ENCODE results near the gene STAT6. TPM values are rescaled to one million over a fixed set of nuclear protein-coding genes. Genes with fewer than 3 reads are reported as not detected.

Gene STAT6
- total RNA-seq, 1 experiment from 2014 or later = 44.4 TPM

DNA sequence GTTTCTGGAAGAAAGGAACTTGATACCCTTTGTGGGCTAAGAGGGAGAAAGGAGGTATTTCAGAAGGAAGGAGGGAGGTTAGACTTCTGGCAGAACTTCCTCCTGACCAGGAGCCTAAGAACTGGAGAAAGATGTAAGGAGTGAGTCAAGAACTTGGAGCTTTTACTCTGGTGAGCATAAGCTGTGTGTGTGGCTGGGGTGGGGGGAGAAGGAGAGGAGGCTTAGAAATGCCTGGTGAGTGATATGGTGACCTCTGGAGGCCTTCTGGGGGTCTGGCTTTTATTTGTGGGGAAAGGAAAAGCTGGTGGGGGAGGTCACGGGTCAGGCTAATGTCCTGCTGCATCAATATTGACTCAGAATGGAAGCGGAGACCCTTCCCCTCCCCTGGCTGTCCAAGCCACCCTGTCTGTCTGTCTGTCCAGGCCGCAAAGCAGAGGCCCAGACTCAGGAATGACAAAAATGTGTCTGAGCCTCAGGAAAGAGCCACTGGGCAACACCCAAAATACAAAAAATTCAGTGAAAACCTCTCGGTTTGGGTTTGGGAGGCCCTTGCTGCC lies 21.9 kb upstream of the STAT6 start:
- no peak for TF ChIP-seq CTCF (conservative IDR thresholded peaks at IDR 0.05)
- no CpG with 5 or more reads among the region's 4 CpGs for WGBS (ENCODE audit: extremely low coverage, insufficient read length, low lambda C conversion rate)
- Histone ChIP-seq H4K91ac (ENCODE audit: insufficient read length, low read depth, low read length) (no peak overlapping the region), H4K20me1 (ENCODE audit: control insufficient read depth, insufficient read depth, insufficient read length) (no peaks in the 10 kb centered on the region), H2AK5ac (ENCODE audit: insufficient read length, low read length) (no peak overlapping the region), H3K27me3 (ENCODE audit: insufficient read depth, low read length) (no peaks in the 10 kb centered on the region), H2BK120ac (ENCODE audit: low read depth, low read length, poor library complexity, severe bottlenecking) (no peak overlapping the region), H3K14ac (ENCODE audit: insufficient read depth, low read length) (no peak overlapping the region; the same call in 1 of the 2 replicates), H2BK15ac (ENCODE audit: low read depth, low read length) (no peak overlapping the region), H3K18ac (ENCODE audit: insufficient read length, low read depth, low read length) (no peak overlapping the region), H3K79me2 (ENCODE audit: insufficient read depth, low read length) (peaks cover 26% of the 10 kb centered on the region; the same call in 1 of the 2 replicates), H3K56ac (ENCODE audit: insufficient read length, low read depth, low read length) (no peak overlapping the region), H4K8ac (replicated peaks; ENCODE audit: insufficient read length, low read depth, low read length) (no peak overlapping the region), H3K4me1 (ENCODE audit: insufficient read depth, low read length) (peaks cover 31% of the 10 kb centered on the region), H3K4me2 (ENCODE audit: insufficient read depth, insufficient read length, low read length) (peak overlapping the region; percentile 4), H3K27ac (ENCODE audit: insufficient read length, low read depth, low read length) (no peak overlapping the region), H4K5ac (ENCODE audit: insufficient read length, low read depth, low read length) (no peak overlapping the region), H3K23me2 (ENCODE audit: insufficient read length, low read depth, low read length, poor library complexity, severe bottlenecking) (peaks cover 7% of the 10 kb centered on the region), H3K4ac (ENCODE audit: low read depth, low read length) (no peak overlapping the region), H3K79me1 (ENCODE audit: insufficient read depth, low read depth, low read length, poor library complexity, severe bottlenecking) (peaks cover 15% of the 10 kb centered on the region), H2BK5ac (ENCODE audit: insufficient read length, low read length) (no peak overlapping the region), H3K9me3 (ENCODE audit: control insufficient read depth, low read depth, low read length) (no peaks in the 10 kb centered on the region), H2AFZ (ENCODE audit: low read length) (no peak overlapping the region), H2BK12ac (ENCODE audit: insufficient read length, low read depth, low read length) (no peak overlapping the region), H3K9ac (ENCODE audit: extremely low read depth, insufficient read length, low read length) (no peak overlapping the region), H2BK20ac (ENCODE audit: low read depth, low read length, poor library complexity, severe bottlenecking) (no peak overlapping the region), H3T11ph (ENCODE audit: low read length) (no peak overlapping the region), H3K23ac (ENCODE audit: insufficient read length, low read depth, low read length) (no peak overlapping the region)
- Mint-ChIP-seq H3K27ac (peak overlapping the region; percentile 7 to 53 (median 9); a peak in 6 of 7 replicates), H3K4me3 (peak overlapping the region; percentile 5 to 34; a peak in 3 of 5 replicates), H3K27me3 (ENCODE audit: low read depth) (no peaks in the 10 kb centered on the region), H3K4me1 (peaks cover 68 to 75% of the 10 kb centered on the region in 2 experiments), H3K9me3 (no peaks in the 10 kb centered on the region), H3K36me3 (ENCODE audit: insufficient read depth in 1 of 3, low read depth in 3 of 3) (peaks cover 0 to 12% (median 0%) of the 10 kb centered on the region in 3 experiments; a peak in 3 of 7 replicates)
- DNase-seq = no peak
